GM18951 (cell line): ENCODE measurements around the gene SLIT1.

Source experiments
- POLR2A ChIP-seq: IDR thresholded peaks from 4 replicates; pipeline ENCODE4 v1.6.1; 2011; ENCODE audit warnings: mild to moderate bottlenecking; ENCODE audit not compliant: insufficient read length, insufficient read depth; ENCODE audit errors: extremely low read depth
- in situ Hi-C: fragments of 300-500 bp; cut with MboI; formaldehyde crosslinking; loops from one replicate; pipeline ENCODE4 v1.12.0; 2022; ENCODE audit warnings: low sequenced_read_pairs, mixed read lengths, inconsistent platforms; ENCODE audit not compliant: unreplicated experiment

The SLIT1 gene

DNA sequence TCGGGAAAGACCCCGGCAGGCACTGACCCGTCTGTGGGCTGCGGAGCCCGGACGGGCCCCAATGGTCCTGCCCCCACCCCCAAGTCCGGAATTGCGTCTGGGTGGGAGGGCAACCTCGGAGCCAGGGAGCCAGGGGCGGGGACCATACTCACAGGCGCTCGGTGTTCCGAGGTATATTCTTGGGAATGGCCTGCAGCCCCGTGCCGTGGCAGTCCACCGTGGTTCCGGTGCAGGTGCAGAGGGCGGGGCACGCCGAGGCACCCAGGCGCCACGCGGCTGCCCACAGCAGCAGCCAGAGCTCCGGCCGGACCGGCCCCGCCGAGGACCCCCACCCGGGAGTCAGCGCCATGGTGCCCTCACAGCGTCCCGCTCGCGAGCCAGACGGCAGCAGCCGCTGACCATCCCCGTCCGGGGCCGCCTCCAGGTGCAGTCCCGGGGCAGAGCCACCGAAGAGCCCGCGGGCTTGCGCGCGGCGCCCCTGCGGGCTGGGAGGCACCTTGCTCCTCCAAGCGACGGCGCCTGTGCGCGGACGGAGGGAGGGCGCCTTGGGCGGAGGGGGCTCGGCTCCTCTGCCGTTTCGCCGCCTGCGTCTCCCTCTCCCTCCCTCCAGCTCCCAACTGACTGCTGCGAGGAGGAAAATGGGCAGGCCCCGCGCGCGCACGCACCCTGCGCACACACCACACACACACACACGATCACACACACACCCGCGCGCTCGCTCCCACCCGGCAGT is at the start of gene SLIT1:
TSS of gene SLIT1 (minus strand) at position 634 of the 733 bp plus-strand sequence. CDS start at position 349, 285 bp downstream.
- no peak for TF ChIP-seq POLR2A
- in situ Hi-C loops: no loop called here

- in situ Hi-C loops: no loop called here
- TF ChIP-seq POLR2A: no peak
These were observed 49.6 kb upstream of the SLIT1 start for GRCh38 chr10:97235353-97235752.

DNA sequence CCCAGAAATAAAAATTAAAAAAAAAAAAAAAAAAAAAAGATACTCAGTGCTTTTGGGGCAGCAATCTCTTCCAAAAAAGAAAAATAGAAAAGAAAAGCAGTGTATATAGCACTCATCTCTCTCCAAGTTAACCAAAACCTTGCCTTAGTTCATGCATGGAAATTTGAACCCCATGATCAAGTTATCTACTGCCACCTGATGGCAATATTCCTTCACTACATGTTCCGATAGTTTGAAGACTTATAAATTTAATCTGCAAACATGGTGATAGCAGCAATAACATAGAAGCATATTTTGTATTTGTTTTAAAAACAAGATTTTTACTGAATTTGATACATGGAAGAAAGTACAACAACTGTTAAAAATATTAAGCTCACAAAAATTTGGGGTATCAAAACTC is 48.6 kb upstream of the SLIT1 start:
- TF ChIP-seq POLR2A: no peak
- in situ Hi-C loops: no loop called here

GRCh38 chr10:97230146-97230545 is 44.4 kb upstream of the SLIT1 start:
- no peak for TF ChIP-seq POLR2A
- in situ Hi-C loops: no loop called here

DNA sequence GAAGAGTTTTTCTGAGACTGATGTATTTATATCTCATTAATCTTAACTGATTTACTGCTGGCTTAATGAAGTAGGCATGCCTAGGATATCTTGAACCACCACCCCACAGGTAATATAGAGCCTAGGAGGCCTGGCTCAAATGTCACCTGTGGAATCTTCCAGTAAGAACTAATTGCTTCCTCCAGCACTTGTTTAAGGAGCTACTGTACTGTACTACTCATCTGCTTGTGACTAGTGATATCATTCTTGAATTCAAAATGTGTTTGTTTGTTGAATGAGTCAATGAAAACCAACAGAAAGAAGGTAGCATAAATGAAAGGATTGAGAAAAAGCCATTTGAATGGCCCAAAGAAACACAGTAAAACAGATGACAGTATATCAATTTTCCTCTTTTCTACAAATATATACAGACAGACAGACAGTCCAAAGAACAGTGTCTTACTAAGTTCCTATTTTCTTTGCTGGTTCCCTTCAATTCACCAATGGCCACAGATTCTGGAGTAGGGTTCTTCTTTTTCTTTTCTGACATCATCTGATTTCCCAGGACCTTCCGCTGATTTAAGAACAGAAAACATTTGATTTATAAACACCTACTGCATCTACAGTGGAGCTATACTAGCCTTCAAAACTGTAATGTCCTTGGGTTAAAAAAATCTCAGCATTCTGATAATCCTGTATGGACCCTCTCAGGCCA is 43.7 kb upstream of the SLIT1 start:
- in situ Hi-C loops: no loop called here
- TF ChIP-seq POLR2A: no peak

GRCh38 chr10:97228775-97229157 is 43.0 kb upstream of the SLIT1 start:
- in situ Hi-C loops: no loop called here
- no peak for TF ChIP-seq POLR2A

DNA sequence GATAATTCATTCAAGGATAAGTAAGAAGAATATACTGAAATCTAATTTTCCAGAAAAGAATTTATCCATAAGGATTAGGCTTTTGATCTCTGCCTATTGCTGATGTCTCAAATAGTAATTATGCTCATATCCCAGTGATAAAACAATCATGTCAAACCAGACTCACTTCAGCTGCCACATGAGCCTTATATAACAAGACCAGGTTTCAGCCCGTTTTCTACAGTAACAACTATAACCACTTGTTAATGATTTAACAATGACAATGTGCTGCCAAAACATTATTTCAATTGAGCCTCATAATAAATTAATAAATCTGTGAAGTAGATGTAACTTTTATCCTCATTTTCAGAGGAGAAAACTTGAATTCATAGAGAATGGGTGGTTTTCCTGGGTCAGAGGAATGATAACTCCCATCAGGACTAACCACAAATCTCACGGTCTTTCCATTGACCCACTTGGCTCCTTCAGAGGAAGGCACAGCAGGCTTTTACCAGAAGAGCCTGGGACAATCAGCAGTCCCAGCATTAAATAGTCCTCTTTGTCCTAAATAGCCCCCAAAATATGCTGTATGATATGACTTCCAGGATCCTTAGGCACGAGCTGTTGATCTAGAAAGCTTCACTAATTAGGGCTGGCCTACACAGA is 42.5 kb upstream of the SLIT1 start:
- in situ Hi-C loops: no loop called here

GRCh38 chr10:97226398-97226797 is 40.6 kb upstream of the SLIT1 start:
- no peak for TF ChIP-seq POLR2A
- in situ Hi-C loops: no loop called here

More for the DNA sequence above, 42.5 kb upstream of the SLIT1 start:
- TF ChIP-seq POLR2A: no peak

DNA sequence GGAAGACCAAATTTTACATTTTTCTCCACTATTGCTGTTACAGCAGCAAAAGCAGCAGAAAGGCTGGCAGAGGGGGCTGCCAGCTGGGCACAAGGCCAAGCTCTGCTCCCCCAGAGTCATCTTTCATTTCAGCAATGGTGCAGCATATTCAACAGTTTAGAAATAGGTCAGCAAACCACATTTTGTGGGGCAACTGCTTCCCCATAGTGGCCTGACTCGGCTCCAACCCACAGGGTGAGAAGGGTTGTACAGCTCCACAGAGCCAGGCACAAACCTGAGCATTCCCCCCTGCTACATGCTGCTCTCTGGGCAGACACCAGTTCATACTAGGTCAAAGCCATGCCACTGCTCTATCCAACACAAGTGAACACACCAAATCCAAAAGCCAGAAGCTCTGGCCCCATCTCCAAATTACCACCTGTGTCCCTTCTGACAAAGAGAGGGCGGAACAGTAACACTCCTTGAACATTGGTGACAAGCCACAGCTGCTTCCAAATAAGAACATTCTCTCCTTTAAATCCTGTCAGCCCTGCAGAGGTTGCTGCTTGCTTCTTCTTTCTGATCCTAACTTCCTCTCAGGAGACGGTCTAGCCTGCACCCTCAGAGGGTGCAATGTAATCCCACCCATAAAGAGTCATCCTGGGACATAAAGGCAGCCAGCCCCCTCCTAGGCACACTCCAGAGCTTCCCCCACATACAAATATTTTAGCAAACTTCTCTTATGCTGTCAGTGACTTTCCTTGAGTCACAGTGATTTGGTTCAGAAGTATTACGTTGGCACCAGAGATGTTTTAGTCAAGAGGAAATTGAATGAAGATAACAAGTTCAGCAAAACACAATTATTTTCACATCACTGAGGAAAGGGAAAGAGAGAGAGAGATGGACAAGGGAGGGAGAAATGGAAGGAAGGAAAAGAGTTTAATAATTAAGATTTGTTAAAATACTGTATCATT is 39.0 kb upstream of the SLIT1 start:
- in situ Hi-C loops: no loop called here
- no peak for TF ChIP-seq POLR2A

DNA sequence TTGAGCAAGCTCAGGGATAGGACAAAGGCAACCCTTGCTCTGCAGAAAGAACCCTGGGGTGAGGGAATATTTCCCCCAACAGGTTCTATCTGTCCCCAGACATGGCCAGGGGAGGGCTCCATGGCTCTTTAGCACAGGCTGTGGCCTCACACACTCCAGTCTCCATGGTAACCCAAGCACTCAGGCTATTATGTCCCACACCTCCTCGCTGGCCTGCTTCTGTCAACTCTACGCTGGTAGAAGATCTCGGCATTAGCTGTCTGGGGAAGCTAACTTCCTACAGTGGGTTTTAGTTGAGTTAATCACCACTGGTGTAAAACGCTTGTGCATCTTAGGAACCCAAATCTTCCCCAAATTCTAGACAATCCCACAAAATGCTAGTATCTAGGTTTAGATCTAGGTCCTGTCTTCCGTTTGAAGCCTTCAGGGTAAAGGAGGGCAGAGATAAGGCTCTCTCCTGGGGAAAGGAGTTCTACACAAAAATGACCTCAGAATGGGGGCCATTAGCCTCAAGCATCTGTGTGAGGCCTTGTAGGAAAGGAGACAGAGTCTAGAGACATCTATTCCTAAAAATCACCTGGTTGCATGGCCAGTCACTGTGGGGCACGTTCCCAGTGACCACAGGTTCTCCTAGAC is 36.7 kb upstream of the SLIT1 start:
- in situ Hi-C loops: no loop called here
- TF ChIP-seq POLR2A: no peak

GRCh38 chr10:97220355-97220754 is 34.6 kb upstream of the SLIT1 start:
- TF ChIP-seq POLR2A: no peak
- in situ Hi-C loops: no loop called here

DNA sequence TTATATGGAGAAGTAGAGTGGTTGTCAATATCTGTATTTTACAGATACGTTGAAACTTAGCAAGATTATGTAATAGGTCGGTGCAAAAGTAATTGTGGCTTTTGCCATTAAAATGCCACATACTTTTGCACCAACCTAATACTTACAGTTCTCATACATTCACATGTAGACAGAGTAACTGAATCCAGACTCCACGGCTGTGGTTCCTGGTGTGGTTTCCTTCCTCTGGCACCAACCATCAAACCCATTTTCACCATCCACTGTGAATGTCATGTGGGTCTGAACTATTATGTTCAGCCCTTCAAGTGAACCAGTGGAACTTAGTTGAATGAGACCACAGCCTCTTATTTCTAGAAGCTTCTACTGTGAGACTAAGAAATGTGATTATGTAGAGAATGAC is 31.5 kb upstream of the SLIT1 start:
- in situ Hi-C loops: loop anchor here (10.0 kb wide), 1 partner anchor 142 kb away; no protein-coding TSS in a partner anchor

DNA sequence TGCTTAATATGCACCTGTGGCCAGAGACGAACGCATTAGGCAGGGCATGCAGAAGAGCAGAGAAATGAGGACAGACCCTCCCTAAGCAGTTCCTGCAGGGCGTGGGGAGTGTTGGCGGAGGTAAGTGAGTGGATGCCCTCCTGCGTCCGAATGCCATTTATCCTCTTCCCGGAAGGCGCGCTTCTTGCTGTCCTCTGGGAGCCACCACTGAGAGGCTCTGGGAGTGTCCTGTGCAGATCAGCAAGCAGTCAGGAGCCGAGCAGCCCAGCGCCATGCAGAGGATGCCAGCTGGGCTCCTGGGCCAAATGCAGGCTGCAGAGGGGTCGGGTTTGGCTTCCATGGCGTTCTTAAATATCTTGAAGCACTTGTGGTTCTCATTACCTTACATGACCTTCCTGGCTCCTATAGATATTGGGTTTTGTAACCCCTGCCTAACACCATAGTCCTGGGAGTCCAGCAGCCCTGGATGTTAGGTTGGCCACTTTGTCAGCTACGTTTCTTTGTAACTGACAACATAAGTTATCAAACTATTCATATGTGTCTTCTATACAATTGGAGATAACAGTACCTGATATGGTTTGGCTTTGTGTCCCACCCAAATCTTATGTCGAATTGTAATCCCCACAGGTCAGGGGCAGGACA is 30.0 kb upstream of the SLIT1 start:
- in situ Hi-C loops: loop anchor here (10.0 kb wide), 1 partner anchor 141 kb away; no protein-coding TSS in a partner anchor
- no peak for TF ChIP-seq POLR2A

More for the DNA sequence above, 31.5 kb upstream of the SLIT1 start:
- TF ChIP-seq POLR2A: no peak
